ENCODE data around the gene NAV1. TPM values are rescaled to one million over a fixed set of nuclear protein-coding genes. Genes with fewer than 3 reads are reported as not detected.
A peak's percentile ranks its signal among the peaks of the same experiment; 100 is the strongest.

The NAV1 gene
- total RNA-seq, 1 donor = 37.6 TPM

DNA sequence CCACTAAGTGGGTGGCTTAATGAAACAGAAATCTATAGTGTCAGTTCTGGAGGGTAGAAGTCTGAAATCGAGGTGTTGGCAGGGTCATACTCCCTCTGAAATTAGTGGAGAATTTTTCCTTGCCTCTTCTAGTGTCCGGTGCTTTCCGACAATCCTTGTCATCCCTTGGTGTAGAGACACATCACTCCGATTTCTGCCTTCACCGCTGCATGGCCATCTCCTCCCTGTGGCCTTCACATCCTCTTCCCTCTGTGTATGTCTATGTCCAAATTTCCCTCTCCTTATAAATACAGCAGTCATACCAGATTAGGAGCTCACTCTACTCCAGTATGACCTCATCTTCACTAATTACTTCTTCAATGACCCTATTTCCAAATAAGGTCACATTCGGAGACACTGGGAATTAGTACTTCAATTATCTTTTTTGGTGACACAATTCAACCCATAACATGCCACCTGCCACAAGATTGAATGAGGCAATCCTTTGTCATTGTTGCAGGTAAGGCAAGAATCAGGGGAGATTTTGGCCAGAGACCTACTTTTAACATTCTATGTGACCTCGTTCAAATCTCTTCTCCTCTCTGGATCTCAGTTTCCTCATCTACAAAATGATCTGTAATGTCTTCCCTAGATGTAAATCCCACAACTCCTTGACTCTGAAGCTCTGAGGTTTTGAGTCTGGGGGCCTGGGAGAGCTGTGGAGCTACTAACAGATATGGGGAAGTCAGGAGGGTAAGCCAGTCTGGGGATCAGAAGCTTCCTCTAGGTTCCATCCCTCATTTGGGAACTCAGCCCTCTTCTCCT is 16.1 kb downstream of the NAV1 start:
- TF ChIP-seq, protein P1, sequence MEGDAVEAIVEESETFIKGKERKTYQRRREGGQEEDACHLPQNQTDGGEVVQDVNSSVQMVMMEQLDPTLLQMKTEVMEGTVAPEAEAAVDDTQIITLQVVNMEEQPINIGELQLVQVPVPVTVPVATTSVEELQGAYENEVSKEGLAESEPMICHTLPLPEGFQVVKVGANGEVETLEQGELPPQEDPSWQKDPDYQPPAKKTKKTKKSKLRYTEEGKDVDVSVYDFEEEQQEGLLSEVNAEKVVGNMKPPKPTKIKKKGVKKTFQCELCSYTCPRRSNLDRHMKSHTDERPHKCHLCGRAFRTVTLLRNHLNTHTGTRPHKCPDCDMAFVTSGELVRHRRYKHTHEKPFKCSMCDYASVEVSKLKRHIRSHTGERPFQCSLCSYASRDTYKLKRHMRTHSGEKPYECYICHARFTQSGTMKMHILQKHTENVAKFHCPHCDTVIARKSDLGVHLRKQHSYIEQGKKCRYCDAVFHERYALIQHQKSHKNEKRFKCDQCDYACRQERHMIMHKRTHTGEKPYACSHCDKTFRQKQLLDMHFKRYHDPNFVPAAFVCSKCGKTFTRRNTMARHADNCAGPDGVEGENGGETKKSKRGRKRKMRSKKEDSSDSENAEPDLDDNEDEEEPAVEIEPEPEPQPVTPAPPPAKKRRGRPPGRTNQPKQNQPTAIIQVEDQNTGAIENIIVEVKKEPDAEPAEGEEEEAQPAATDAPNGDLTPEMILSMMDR (IDR thresholded peaks at IDR 0.05; ENCODE audit: insufficient read depth, low read depth, low read length) = no peak
- DNase-seq (ENCODE audit: low read depth) = no peak
- H3K4me3 ChIP-seq (ENCODE audit: low read depth, low read length) = no peak overlapping the region

DNA sequence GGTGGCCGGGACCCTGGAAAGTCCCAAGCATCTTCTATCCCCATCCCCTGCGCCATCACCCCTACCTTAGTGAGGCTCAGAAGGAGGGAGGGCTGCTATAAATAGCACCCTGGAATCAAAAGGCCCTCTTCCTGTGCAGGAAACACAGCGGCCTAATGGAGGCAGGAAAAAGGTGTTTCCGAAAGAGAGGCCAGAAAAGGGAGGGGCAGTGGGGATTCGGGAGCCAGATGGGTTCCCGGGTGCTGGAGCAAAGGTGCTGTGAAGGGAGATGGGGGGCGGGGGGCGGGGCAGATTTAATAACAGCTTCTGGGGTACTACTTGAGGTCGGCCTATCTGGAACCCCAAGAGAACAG is 16.6 kb downstream of the NAV1 start:
- DNase-seq (ENCODE audit: low read depth) = no peak
- no peak overlapping the region for H3K4me3 ChIP-seq (ENCODE audit: low read depth, low read length)
- TF ChIP-seq, protein P1 (IDR thresholded peaks at IDR 0.05; ENCODE audit: insufficient read depth, low read depth, low read length) = no peak

DNA sequence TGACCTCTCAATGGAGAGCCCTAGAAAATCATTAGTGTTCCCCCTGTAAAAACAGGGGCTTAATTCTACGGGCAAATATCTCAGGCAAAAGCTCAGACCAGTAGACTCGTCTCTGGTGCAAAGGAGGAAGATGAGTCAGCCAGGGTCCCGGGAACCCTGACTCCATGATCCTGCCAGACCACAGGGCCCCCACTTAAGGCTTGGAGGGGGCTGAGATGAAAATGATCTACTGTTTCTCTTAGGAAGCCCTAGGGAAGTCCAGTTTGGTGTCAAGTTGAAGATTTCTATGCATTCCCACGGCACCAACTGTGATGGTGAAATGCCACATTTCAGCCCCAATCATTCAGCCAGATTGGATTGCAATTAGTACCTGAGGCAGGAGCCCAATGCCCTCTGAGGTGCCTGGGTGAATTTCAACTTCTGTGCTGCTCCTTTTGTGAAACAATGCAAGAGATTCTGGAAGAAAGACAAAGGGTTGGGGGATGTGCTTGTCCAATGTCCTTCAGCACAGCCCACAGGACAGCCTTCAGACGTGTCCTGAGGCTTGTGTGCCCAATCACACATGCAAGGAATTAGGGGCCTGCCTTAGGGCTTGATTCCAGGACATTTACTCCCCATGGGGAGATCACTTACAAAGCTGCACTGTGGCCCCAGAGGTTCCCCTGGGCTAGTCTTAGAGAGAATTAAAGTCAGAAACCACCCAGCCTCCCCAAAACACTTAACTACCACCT is 18.1 kb downstream of the NAV1 start:
- TF ChIP-seq, protein P1 (IDR thresholded peaks at IDR 0.05; ENCODE audit: insufficient read depth, low read depth, low read length) = no peak
- H3K4me3 ChIP-seq (ENCODE audit: low read depth, low read length) = no peak overlapping the region
- peak; percentile 48 for DNase-seq (ENCODE audit: low read depth)

DNA sequence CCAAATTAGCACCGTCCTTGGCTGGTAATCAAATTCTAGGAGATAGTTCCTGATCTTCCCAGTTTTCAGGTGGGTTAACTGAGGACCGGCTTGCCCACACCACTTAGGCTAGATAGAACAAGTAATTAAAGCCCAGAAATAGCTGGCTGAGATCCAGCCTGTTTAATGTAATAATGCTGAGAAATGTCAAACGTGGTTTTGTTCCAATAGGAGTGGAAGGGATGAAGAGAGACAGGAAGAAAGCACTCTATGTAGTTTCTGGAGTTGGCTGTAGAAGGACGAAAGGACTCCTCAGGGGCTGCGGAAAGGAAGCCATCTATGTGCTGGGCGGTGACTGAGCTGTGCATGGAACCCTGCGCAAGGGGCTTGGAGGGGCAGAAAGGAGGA is 18.6 kb downstream of the NAV1 start:
- TF ChIP-seq, protein P1 (IDR thresholded peaks at IDR 0.05; ENCODE audit: insufficient read depth, low read depth, low read length) = no peak
- no peak overlapping the region for H3K4me3 ChIP-seq (ENCODE audit: low read depth, low read length)
- peak; percentile 32 for DNase-seq (ENCODE audit: low read depth)

DNA sequence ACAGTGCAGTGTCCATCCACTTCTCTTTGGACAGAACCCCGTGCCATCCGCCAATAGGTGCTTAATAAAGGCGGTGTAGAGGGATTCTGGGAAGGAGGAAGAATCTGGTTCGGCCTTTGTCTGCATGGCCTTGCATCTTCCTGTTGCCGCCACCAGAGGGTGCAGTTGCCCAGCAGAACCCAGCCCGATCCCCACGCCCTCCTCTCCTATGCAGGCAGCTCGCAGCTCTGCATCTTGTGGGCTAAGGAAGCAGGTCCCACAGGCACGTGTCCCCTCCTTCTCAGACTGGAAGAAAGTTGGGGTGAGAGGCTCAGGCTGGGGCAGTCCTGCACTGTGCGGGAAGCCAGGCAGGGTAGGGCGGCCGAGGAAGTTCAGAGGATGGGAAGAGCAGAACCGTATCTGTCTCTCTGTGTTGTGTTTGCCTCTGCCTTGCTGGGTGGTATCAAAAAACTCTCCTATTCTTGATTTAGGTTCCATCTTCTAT is 20.8 kb downstream of the NAV1 start:
- peak; percentile 87 for DNase-seq (ENCODE audit: low read depth)
- TF ChIP-seq, protein P1 (IDR thresholded peaks at IDR 0.05; ENCODE audit: insufficient read depth, low read depth, low read length) = peak; percentile 95
- H3K4me3 ChIP-seq (ENCODE audit: low read depth, low read length) = no peak overlapping the region

DNA sequence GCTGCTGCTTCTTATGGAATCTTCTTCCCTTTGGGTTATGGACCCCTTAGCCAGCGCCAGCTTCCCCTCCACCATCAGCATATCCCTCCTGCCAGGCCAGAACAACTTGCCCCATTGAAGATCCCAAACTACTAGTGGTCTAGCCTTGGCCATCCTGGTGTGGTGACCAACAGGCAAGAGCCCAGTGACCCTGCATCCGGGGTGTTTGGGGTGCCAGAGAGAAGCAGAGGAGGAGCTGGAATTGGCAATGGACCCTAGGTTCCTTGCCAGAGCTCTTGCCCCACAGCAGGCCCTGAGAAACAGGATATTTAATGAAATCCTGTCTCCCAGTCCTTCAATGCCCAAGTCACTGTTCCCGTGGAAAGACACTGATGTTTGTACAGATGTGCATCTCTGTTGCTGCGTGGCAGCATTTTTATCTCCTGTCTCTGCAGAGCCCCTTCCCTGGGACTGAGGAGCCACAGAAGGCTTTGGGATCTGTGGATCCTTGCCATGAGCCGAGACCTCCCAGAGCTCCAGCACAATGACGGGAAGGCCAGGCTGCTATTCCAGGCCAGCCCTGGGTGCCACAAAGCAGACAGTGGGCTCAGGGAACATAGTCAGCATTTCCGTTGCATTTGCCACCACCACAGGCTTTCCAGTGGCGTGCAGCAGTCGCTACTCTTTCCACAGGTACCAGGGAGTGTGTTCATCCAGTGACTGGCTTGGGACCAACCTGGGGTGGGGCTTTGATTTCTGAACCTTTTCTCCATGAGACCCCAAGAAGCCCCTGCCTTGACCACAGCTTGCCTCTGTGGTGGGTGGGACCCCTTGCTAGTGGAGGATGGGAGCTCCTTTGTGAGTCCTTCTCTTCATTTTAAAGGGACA is 21.6 kb downstream of the NAV1 start:
- DNase-seq (ENCODE audit: low read depth) = no peak
- H3K4me3 ChIP-seq (ENCODE audit: low read depth, low read length) = no peak overlapping the region
- TF ChIP-seq, protein P1 (IDR thresholded peaks at IDR 0.05; ENCODE audit: insufficient read depth, low read depth, low read length) = no peak
